Glomerular visceral epithelial cell (primary cell): ENCODE results near the gene NAA50.

ENCODE experiments used
- DNase-seq: peaks from one replicate; pipeline ENCODE4 v3.0.0-alpha.2; 2016; ENCODE audit errors: extremely low spot score

Gene NAA50

DNA sequence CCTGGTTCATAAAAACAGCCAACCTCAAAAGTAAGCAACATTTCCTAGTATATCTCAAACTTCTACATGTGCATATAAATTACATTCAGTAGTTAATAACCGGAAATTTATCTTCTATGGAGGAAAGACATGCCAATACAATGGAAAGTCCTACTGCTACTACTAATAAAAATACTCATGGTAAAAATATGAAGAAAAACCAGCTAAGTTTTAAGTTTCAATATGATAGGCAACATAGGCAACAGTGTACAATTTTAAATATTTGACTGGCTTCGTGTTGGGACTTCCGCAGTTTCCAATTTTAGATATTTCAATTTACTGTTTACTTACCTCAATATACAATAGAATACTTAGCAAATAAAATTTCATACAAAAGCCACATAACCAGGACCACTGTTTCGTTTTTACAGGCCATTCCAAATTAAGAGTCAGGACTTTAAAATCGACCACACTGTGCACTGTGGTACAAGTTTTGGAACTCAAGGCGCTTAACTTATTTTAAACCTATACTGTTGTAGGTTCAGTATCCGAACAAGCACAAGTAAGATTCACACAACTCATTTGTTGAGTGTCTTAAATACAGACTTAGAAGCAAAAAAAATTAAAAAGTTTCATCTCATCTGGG, 2.9 kb downstream of the NAA50 start:
- DNase-seq = no peak

DNA sequence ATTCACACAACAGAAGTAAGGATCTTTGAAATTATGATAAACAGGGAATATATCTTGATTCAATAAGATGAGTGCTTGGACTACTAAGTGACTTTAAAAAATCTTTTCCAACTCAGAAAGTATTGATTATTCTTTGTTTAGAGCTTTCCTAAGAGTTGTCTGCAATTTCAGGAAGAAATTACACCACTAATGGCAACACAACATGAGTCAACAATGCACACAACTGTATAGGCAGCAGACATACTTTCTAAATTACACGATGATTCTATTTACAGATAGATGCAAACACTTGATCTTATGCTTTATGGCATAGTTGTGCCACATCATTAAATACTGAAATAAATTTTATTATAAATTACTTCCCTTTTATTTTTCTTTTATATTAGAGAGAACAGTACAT, 4.4 kb downstream of the NAA50 start:
- no peak for DNase-seq

- DNase-seq = no peak
Measured at GRCh38 chr3:113741086-113741485, 5.0 kb downstream of the NAA50 start.

- peak; percentile 62 for DNase-seq
Measured at GRCh38 chr3:113736548-113737089, 9.4 kb downstream of the NAA50 start.

GRCh38 chr3:113731694-113732093, 14.4 kb downstream of the NAA50 start:
- no peak for DNase-seq

DNA sequence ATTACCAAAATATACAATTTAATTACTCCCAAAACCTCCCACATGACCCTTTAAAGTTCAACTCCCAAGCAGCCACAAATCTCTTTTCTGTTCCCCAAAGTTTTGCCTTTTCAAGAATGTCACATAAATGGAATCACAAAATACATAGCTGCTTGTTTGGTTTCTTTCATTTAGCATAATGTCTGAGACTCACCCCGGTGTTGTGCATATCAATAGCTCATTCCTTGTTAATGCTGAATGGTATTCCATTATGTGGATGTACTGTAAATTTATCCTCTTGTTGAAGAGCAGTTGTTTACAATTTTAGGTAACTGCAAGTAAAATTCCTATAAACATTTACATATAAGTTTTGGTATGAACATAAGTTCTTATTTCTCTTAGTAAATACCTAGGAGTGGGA, 15.5 kb downstream of the NAA50 start:
- DNase-seq = no peak

DNA sequence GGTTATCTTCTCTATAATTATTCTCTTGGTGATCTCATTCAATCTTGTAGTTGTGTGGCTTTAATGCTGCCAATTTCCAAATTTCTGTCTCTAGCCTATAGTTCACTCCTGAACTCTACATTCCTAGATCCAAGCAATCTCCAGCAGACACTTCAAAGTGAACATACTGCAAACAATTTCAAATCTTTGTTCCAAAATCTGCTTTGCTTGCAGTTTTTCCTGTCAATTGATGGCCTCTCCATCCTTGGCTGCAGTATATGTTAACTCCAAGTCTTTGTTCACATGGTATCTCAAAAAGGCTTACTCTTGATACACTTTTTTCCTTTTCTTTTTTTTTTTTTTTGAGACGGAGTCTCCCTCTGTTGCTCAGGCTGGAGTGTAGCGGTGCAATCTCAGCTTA, 17.4 kb downstream of the NAA50 start:
- DNase-seq = no peak

- no peak for DNase-seq
Measured at GRCh38 chr3:113721636-113722035, 24.4 kb downstream of the NAA50 start.

DNA sequence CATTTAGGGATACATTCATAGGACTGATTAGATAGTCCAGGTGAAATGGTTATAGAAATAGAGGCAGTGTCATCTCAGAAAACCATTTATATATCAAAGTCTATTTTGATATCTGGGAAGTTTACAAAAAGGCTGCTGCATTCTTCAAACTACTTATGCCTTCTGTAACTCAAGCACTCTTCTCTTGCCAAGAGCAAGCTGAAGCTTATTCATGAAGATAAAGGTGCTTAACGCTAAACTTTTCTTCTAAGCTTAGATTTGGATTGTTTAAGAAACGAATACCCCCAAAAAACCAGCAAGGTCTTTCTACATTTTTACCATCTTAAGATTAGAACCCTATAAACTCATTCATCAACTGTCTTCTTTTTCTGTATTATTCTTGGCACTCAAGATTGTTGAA, 26.3 kb downstream of the NAA50 start:
- no peak for DNase-seq

GRCh38 chr3:113719294-113719693, 26.8 kb downstream of the NAA50 start:
- no peak for DNase-seq

GRCh38 chr3:113717818-113718217, 28.2 kb downstream of the NAA50 start:
- no peak for DNase-seq

DNA sequence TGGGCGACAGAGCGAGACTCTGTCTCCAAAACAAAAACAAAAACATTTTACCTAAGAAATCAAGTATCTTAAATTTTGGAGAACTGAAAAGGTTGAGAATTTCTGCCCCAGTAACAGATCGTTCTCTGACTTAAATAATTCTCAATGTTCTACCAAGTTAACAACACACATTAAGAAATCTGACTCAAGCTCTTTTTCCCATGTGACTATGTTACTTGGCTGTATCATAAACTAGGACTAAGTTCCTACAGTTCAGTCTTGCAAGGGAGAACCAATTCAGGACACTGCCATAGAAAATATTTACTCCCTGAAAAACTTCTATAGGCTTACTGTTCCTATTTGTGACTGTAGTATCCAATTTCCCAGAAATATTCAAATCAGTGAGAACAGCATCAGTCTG, 28.7 kb downstream of the NAA50 start:
- DNase-seq = no peak

DNA sequence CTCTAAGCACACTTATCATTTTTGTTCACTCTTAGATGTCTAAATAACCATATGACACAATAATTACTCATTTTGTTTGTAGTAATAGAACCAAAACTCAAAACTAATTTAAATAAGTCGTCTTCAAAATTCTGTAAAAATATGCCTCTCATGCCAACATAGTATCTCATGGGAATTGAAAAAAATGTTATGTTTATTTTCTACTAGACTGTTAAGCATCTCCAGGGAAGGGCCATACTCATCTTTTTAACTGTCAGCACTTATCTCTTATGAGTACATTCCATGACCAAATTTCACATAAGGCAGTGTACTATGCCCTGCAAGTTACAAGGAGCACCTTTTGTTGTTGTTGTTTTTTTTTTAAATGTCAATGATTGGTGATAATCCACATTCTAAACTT, 31.3 kb downstream of the NAA50 start:
- no peak for DNase-seq

DNA sequence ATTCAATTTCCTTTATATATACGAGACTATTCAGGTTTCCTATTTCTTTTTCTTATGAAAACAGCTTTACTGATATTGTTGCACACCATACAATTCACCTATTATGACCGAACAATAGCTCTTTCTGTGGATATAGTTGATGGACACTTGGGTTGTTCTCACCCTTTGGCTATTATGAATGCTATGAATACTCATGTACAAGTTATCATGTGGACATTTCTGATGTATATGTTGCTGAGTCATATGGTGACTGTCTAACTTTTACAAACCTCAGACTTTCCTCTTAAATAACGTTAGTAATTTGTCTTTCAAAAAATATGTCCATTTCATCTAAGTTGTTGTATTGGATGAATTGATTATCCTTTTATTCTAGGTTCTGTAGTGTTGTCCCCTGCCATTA, 33.9 kb downstream of the NAA50 start:
- no peak for DNase-seq

GRCh38 chr3:113707835-113708234, 38.2 kb downstream of the NAA50 start:
- no peak for DNase-seq

DNA sequence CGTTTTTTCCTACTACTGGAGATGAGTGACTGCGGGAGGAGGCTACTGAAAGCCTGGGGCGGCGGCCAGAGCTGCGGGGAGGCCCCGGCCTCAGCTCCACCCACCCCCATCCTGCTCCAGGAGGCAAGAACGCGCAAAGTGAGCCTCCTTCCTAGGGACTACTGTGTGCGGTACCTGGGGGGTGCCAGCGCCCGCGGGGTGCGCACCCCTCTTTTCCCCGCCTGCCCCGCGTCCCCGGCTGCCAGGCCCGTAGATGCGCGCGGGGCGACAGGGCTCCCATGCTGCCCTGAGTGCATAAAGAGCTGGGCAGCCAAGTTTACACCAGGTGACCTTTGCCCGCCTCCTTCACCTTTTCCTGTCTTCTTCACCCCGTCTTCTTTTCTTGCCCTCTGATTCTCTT, 47.1 kb downstream of the NAA50 start:
- DNase-seq = peak; percentile 30

GRCh38 chr3:113698213-113698742, 47.8 kb downstream of the NAA50 start:
- no peak for DNase-seq

DNA sequence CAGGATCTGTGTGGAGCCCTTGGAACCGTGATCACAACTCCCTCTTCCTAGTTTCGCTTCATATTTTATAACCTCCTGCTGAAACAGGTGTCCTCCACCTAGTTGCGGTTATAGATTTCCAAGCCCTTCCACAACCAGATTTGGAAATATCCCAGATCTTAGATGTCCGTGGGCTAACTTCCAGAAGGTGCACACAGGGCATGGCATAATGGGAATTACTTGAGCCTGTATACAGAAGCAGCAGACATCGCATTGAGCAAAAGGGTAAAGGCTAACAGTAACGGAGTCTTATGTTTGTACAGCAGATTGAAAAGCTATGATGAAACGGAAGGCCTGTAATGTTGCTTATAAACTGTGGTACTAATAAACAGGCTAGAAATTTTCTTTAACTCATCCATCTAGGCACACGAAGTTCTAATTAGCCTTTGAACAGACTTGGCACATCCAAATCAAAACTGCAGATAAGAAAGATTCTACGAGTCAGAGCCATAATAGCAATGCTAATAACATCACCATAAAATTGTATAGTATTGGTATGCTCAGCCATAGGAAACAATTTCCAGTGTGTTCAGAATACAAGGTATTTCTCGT, 48.5 kb downstream of the NAA50 start:
- DNase-seq = no peak

GRCh38 chr3:113696658-113697499, 49.2 kb downstream of the NAA50 start:
- DNase-seq = peak; percentile 99

DNA sequence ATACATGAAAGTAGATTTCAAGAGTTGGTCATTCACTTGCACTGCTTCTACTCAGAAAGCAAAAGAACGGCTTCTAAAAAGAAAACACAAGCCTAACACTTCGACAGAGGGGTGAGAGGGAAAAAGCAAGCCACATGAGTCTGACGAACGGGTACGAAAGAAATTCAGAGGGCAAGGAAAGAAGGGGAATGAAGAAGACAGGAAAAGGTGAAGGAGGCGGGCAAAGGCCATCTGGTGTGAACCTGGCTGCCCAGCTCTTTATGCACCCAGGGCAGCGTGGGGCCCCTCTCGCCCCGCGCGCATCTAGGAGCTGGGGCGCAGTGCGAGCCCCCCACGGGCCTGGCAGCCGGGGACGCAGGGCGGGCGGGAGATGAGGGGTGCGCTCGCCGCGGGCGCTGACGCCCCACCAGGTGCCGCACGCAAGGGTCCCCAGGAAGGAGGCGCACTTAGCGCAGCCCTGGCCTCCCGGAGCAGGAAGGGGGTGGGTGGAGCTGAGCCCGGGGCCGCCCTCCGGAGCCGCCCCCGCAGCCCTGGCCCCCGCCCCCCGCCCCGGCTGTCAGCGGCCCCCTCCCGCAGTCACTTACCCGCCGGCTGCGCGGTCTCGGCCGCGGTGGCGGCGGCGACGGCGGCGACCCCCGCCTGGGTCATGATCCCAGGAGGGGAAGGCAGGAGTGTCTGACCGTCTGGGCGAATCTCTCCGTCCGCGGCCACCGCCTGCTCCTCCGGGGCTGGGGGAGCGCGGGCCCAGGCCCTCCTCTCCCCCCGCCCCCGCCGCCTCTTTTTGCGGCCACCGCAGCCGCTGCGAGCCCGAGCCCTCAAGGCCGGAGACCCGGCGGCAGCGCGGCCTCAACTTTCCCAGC, 50.0 kb downstream of the NAA50 start, which contains the start of gene USF3:
TSS of gene USF3 (minus strand) at position 857 of the 860 bp plus-strand sequence. CDS start 21,764 bp downstream, outside the sequence.
- peak; percentile 71 for DNase-seq

DNA sequence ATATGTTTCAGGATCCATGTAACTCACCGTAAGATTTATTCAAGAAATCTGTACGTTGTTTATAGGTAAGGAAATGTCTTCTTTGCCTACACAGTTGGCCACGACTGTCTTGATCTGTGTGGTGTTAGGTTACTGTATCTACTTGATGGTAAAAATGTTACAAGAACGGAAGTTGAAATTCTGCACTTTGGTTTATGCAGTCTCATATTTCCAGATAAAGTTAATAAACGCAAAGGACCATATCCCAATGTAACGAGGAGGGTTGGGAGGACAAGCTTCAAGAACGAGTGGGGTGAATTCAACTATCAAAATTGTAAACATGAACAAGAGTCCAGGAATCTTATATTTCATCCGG, 50.6 kb downstream of the NAA50 start:
- peak; percentile 9 for DNase-seq

GRCh38 chr3:113690482-113690881, 55.6 kb downstream of the NAA50 start:
- no peak for DNase-seq
